Stimulated activated CD4-positive, alpha-beta T cell treated with anti-CD3 and anti-CD28 coated beads, Interleukin-1b, Interleukin-23, amount 100 ng/mL, for 1 hour (primary cell): ENCODE measurements around the gene TRIM66.

Experiments
- DNase-seq, 2 donors: peaks; one replicate each; pipeline ENCODE4 v3.0.0-alpha.2; 2020; ENCODE audit warnings: low read depth in 2 of 2

Gene TRIM66

GRCh38 chr11:8715501-8715900, 33.0 kb upstream of the TRIM66 start:
- no peak for DNase-seq

GRCh38 chr11:8714622-8715225, 32.3 kb upstream of the TRIM66 start:
- no peak for DNase-seq

DNA sequence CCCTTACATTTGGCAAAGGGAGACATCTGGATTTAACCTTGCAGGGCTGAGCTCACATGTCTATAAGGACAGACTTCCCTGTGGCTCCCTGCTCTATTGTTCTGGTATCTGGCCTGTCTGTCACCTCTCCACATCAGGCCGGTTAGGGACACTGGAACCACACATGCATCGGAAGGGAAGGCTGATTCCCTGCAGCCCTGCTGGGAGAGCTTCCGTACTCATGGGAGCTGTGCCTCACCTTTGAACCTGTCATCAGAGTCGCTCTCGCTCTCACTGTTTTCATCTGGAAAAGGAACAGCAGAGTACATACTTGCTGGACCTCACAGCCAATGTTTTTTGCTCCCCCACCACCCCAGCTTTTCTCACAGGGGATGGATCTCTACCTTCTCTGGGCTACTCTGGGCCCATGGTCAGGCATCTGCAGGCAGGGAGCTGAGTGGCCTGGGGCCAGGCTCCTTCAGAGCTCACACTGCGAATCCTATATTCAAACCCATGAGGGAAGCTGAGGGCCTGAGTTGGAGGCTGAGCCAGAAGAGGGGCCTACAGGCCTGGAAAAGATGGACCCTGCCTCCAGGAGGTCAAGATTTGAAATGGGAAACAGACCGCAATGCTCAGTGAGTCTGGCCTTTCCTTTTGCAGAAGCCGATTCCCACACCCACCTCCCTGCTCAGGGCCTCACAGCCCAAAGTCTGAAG, 31.4 kb upstream of the TRIM66 start:
- DNase-seq, result no peak

- DNase-seq, result no peak
Measured at GRCh38 chr11:8712506-8712905, 30.0 kb upstream of the TRIM66 start.

DNA sequence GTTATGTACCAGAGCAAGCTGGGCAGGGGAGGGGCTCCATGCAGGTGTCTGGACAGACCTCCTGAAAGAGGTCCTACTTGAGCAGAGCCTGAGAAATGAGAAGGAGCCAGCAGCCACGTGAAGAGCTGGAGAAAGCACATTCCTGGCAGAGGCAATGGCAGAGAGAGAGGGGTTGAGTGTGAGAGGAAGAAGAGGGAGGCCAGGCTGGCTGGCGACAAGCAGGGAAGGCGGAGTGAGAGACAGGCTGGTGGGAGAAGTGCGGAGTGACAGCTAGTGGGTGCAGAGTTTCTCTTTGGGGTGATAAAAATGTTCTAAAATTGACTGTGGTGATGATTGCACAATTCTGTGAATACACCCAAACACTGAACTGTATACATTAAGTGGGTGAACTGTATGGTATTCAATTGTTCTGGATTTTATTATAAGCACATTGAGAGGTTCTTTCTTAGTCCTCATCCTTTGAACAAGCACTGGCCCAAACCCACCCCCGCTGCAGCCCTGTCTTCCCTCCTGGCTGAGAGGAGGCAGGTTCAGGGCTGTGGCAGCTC, 29.5 kb upstream of the TRIM66 start:
- no peak for DNase-seq

GRCh38 chr11:8709777-8710176, 27.3 kb upstream of the TRIM66 start:
- DNase-seq, result no peak

- DNase-seq, result no peak
Measured at GRCh38 chr11:8709002-8709672, 26.7 kb upstream of the TRIM66 start.

- DNase-seq, result no peak
Measured at GRCh38 chr11:8707541-8708191, 25.2 kb upstream of the TRIM66 start.

DNA sequence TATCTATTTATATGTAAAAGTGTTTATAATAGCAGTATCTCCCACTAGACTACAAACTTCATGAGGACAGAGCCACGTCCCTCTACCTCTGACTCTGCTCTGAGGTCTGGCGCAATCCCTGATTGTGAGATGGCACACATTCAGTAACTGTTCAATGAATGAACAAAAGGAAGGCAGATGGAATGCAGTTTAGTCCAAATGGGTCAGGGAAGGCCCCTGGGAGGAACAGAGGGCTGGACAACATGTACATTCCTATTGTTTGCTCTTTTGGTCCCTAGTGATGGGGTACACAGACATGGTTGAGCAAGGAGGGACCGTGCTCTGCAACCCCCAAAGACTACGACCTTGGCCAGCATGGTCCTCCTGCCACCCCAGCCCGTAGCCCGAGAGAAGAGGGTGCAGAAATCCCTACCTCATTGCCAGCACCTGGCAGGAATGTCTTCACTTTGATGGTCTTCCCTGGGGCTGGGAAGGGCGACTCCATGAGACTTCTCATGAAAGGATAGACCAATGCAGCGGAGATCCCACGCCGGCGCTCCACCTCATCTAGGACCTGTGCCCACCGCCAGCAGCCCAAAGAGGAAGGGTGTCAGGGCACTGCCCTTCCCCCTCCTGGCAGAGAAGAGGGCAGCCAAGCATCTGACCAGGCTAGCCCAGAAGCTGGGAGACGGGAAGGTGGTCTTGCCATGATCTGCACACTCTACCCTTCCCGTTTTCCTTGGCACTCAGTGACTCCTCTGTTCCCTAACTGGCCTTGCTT, 24.4 kb upstream of the TRIM66 start:
- no peak for DNase-seq

GRCh38 chr11:8705146-8705545, 22.7 kb upstream of the TRIM66 start:
- no peak for DNase-seq

DNA sequence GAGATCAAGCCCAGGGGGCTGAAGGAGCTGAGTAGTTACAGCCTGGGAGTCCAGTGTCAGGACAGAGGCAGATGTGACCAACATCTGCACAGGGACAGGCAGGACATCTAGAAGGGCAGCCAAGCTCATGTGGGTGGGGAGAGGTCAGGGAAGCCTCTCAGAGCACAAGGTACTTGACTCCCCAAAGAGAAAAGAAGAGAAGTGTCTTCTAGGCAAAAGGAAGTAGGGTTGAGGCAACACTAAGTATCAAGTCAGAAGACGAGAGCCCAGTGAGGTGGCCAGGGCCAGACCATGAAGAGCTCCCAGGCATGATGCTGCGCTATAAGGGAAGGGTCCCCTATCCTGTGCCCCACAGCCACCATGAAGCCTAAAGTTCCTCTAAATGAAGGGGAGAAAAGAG, 21.7 kb upstream of the TRIM66 start:
- no peak for DNase-seq

- no peak for DNase-seq
Measured at GRCh38 chr11:8702598-8702915, 20.1 kb upstream of the TRIM66 start.

DNA sequence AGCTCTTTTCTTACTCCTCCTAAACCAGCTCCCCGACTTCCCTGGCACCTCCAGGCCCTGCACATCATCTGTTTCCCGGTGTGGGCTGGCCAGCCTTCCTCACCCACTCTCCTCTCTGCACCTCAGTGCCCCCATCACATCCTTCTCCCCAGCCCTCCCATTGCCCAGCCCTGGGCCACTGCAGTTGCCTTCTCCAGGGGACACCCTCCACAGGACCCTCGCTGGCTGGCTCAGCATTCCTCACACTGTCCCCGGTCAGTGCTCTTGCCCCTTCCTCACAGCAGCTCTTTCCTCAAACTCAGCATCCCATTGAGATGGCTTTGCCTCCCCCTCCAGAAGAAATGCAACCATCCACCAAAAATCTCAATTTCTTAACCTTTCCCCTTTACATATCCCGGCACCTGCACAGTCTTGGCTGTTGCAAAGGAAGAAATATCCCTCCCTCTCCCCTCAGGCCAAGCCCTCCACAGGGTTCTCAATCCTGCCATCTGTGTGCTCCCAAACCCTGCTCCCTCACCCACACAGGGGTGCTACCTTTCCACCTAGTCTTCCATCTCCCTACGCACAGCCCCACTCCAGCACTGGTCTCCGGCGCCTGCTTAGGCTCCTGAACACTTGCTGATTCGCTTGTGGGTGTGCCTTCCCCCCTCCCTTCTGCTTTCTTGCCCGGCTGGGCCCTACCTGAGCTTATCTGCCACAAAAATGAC, 19.6 kb upstream of the TRIM66 start:
- no peak for DNase-seq

DNA sequence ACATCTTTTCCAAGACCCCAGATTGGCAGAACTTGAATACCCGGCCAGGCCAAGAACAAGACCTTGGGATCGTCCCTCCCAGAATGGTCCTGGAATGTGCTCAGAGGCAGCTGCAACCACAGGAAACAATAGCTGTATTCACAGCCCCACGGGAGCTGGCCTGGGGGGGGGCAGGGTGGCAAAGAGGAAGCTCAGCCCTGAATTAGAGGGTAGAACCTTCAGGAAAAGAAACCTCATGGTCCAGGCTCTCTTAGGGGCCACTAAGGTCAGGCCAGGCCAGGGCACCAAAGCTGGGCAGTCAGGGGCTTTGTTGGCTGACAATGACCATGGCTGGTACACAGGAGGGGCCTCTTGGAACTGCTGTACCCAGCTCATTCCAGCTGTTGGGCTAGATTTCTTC, 17.4 kb upstream of the TRIM66 start:
- no peak for DNase-seq

- DNase-seq, result no peak
Measured at GRCh38 chr11:8698917-8699441, 16.5 kb upstream of the TRIM66 start.

DNA sequence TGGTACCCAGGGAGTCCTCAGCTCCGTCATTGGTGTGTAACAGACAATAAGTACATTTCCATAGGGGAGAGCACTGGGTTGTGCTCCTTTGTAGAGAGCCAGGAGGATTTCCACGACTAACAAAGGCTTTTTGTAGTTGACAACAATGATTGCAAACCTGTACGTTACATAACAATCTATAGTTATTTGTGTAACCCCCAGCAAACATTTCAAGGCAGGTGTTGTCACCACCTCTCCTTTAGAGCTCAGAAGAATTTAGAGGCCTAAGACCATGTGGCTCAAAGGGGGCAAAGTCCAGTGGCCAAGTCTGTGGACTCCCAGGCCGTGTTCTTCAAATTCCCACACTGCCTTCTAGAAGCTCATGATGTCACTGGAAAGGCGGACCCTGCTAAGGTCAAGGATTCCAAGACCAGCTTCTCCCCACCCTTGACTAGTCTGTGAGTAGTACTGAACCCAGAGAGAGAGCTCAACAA, 15.9 kb upstream of the TRIM66 start:
- DNase-seq, result no peak

- DNase-seq, result no peak
Measured at GRCh38 chr11:8697054-8697453, 14.6 kb upstream of the TRIM66 start.

DNA sequence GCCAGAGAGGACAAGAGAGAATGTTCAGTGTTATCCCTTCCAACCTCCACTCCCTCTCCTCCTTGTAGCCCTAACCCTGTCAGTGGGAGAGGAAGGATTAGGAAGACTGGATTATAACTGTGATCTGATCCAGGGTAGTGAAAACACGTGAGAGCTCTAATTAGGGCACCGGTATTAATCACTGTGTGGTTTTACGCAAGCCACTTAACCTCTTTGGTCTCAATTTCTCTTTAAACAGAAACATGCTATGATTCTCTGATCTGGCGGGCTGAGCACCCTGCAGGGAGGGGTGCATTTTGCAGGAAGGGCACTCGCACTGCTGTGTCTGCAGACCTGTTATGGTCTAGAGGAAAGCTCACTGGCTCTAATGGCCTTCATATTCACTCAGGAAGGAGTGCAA, 11.7 kb upstream of the TRIM66 start:
- DNase-seq, result no peak

DNA sequence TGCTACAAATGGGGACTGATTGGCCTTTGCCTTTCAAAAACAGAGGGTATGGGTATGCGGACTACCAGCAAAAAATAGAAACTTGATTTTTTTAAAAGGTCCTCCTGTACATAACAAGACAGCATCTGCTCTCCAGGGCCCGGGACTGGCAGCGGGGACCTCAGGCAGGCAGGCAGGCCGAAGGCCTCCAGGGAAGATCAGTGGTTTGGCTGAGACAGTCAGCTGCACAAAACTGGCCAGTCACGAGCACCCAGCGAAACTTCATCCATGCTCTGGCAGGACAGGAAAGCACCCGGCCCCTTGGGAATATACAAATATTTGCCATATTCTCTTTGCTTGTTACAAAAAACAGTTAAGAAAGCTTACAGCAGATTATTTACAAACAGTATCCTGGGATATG, 11.1 kb upstream of the TRIM66 start:
- DNase-seq, result no peak

- no peak for DNase-seq
Measured at GRCh38 chr11:8693010-8693551, 10.6 kb upstream of the TRIM66 start.

- no peak for DNase-seq
Measured at GRCh38 chr11:8692417-8692816, 10.0 kb upstream of the TRIM66 start.
